H1 (cell line): ENCODE results near the gene YTHDF2. TPM values are rescaled to one million over a fixed set of nuclear protein-coding genes. Genes with fewer than 3 reads are reported as not detected.

Experiments used
- CTCF ChIA-PET: fragments of 300-600 bp; sonication (Branson Sonifier 250); formaldehyde crosslinking; loops from one replicate; lab custom pipeline; 2021; ENCODE audit not compliant: partially characterized antibody; lab: Charles Lee
- POLR2A ChIA-PET: fragments of 300-600 bp; sonication (Branson Sonifier 250); formaldehyde crosslinking; loops from one replicate; lab custom pipeline; 2021; ENCODE audit warnings: inconsistent platforms; ENCODE audit not compliant: partially characterized antibody; lab: Charles Lee
- DNase-seq, 2 experiments: peaks; one replicate each; pipeline versions ENCODE4 v3.0.0 to v3.0.0-alpha.2; 2010 to 2022; ENCODE audit warnings: low spot score in 2 of 2, low read depth in 1 of 2, mixed read lengths in 1 of 2
- FAIRE-seq: peaks from 2 replicates; lab custom pipeline; 2011; peaks lifted over from hg19 to GRCh38; lab: Jason Lieb, UNC
- H2AFZ ChIP-seq: 2 replicates; pipeline ENCODE4 v1.8.1; 2012; ENCODE audit warnings: low read length, inconsistent platforms
- H2AK5ac ChIP-seq: 2 replicates; pipeline ENCODE4 v1.6.1; 2013; ENCODE audit warnings: low read depth, low read length
- H2BK120ac ChIP-seq: replicated peaks from 2 replicates; pipeline ENCODE3; 2013; ENCODE audit warnings: low read depth, low read length, inconsistent platforms
- H2BK12ac ChIP-seq: 2 replicates; pipeline ENCODE4 v1.6.1; 2013; ENCODE audit warnings: low read depth, low read length
- H2BK15ac ChIP-seq: 2 replicates; pipeline ENCODE4 v1.6.1; 2013; ENCODE audit warnings: low read length
- H2BK20ac ChIP-seq: 2 replicates; pipeline ENCODE4 v1.6.1; 2013; ENCODE audit warnings: low read length
- H2BK5ac ChIP-seq: 2 replicates; pipeline ENCODE4 v1.6.1; 2013; ENCODE audit warnings: low read depth, low read length
- H3K14ac ChIP-seq: 2 replicates; pipeline ENCODE4 v1.6.1; 2013; ENCODE audit warnings: inconsistent platforms; ENCODE audit not compliant: insufficient read length
- H3K18ac ChIP-seq: 2 replicates; pipeline ENCODE4 v1.6.1; 2013; ENCODE audit warnings: low read length; ENCODE audit errors: extremely low read depth
- H3K23ac ChIP-seq: 2 replicates; pipeline ENCODE4 v1.6.1; 2013; ENCODE audit warnings: inconsistent platforms; ENCODE audit not compliant: insufficient read length
- H3K23me2 ChIP-seq: 2 replicates; pipeline ENCODE4 v1.6.1; 2013; ENCODE audit warnings: low read depth, low read length
- H3K27ac ChIP-seq: 2 replicates; pipeline ENCODE4 v1.6.1; 2011; ENCODE audit warnings: low read depth, low read length, inconsistent platforms
- H3K27me3 ChIP-seq, 4 experiments: replicated peaks in 1 of 4; 1 replicate in 1 of 4; 2 replicates in 3 of 4; pipeline versions ENCODE4 v1.6.1 to v1.8.1; 2011 to 2013; ENCODE audit warnings: low read length in 3 of 4, mild to moderate bottlenecking in 3 of 4, inconsistent platforms in 2 of 4, mixed read lengths in 2 of 4, moderate library complexity in 1 of 4; ENCODE audit not compliant: control insufficient read depth in 3 of 4, insufficient read depth in 3 of 4; ENCODE audit errors: extremely low read depth in 1 of 4
- H3K36me3 ChIP-seq, 4 experiments: 2 replicates each; pipeline versions ENCODE4 v1.6.1 to v1.8.1; 2011 to 2013; ENCODE audit warnings: mild to moderate bottlenecking in 4 of 4, low read length in 3 of 4, moderate library complexity in 2 of 4, control low read depth in 1 of 4, inconsistent platforms in 1 of 4; ENCODE audit not compliant: insufficient read depth in 4 of 4, control insufficient read depth in 2 of 4
- H3K4ac ChIP-seq: replicated peaks from 2 replicates; pipeline ENCODE3; 2013; ENCODE audit warnings: low read length, low read depth, mixed read lengths, inconsistent platforms; ENCODE audit not compliant: insufficient read length
- H3K4me1 ChIP-seq, 4 experiments: replicated peaks in 1 of 4; 1 replicate in 1 of 4; 2 replicates in 3 of 4; pipeline versions ENCODE4 v1.6.1 to v1.8.1; 2011 to 2013; ENCODE audit warnings: low read length in 3 of 4, inconsistent platforms in 2 of 4, mixed read lengths in 1 of 4; ENCODE audit not compliant: insufficient read depth in 4 of 4, control insufficient read depth in 3 of 4
- H3K4me2 ChIP-seq, 2 experiments: 2 replicates each; pipeline versions ENCODE4 v1.6.1 to v1.8.1; 2011 to 2013; ENCODE audit warnings: low read depth in 2 of 2, low read length in 2 of 2, control low read depth in 1 of 2, inconsistent platforms in 1 of 2, mild to moderate bottlenecking in 1 of 2; ENCODE audit not compliant: insufficient read depth in 1 of 2
- H3K4me3 ChIP-seq, 4 experiments: fragments of 200-600, 300-600 bp in 1 of 4; sonication (generic), shearing (Covaris generic), sonication (Bioruptor Twin) in 1 of 4; 2 replicates each; pipeline versions ENCODE4 v1.5.1 to v1.8.1; 2011 to 2016; ENCODE audit warnings: low read length in 4 of 4, low read depth in 3 of 4, control low read depth in 2 of 4, inconsistent platforms in 2 of 4, mild to moderate bottlenecking in 2 of 4, mixed read lengths in 1 of 4, moderate library complexity in 1 of 4; ENCODE audit not compliant: insufficient read depth in 2 of 4; ENCODE audit errors: extremely low read depth in 1 of 4
- H3K56ac ChIP-seq: replicated peaks from 2 replicates; pipeline ENCODE3; 2013; ENCODE audit warnings: low read depth, mild to moderate bottlenecking, mixed read lengths, low read length, inconsistent platforms; ENCODE audit not compliant: insufficient read length
- H3K79me1 ChIP-seq: 2 replicates; pipeline ENCODE4 v1.6.1; 2013; ENCODE audit warnings: low read depth, low read length, control low read depth
- H3K79me2 ChIP-seq, 2 experiments: 2 replicates each; pipeline versions ENCODE4 v1.6.1 to v1.8.1; 2012 to 2013; ENCODE audit warnings: low read length in 2 of 2, mild to moderate bottlenecking in 2 of 2, inconsistent platforms in 1 of 2; ENCODE audit not compliant: insufficient read depth in 2 of 2, control insufficient read depth in 1 of 2
- H3K9ac ChIP-seq, 4 experiments: replicated peaks in 1 of 4; 1 replicate in 1 of 4; 2 replicates in 3 of 4; pipeline versions ENCODE4 v1.6.1 to v1.8.1; 2011 to 2013; ENCODE audit warnings: low read depth in 3 of 4, low read length in 3 of 4, control low read depth in 2 of 4, mild to moderate bottlenecking in 2 of 4, moderate library complexity in 2 of 4, inconsistent platforms in 1 of 4; ENCODE audit errors: extremely low read depth in 1 of 4
- H3K9me3 ChIP-seq, 2 experiments: 2 replicates each; pipeline versions ENCODE4 v1.6.1 to v1.8.1; 2012 to 2013; ENCODE audit warnings: mild to moderate bottlenecking in 2 of 2, moderate library complexity in 2 of 2, control low read depth in 1 of 2, inconsistent platforms in 1 of 2, low read depth in 1 of 2, low read length in 1 of 2, mixed read lengths in 1 of 2; ENCODE audit not compliant: insufficient read depth in 2 of 2
- H4K20me1 ChIP-seq, 2 experiments: replicated peaks in 1 of 2; 2 replicates each; pipeline versions ENCODE3 to v1.8.1; 2011 to 2013; ENCODE audit warnings: inconsistent platforms in 2 of 2, low read length in 2 of 2, mild to moderate bottlenecking in 1 of 2; ENCODE audit not compliant: insufficient read depth in 2 of 2, control insufficient read depth in 1 of 2
- H4K5ac ChIP-seq: 2 replicates; pipeline ENCODE4 v1.6.1; 2013; ENCODE audit warnings: low read length, low read depth, mixed read lengths, inconsistent platforms; ENCODE audit not compliant: insufficient read length
- H4K8ac ChIP-seq: 2 replicates; pipeline ENCODE4 v1.8.0; 2013; ENCODE audit warnings: mild to moderate bottlenecking, moderate library complexity, low read length, inconsistent platforms; ENCODE audit not compliant: insufficient read depth; ENCODE audit errors: extremely low read depth
- H4K91ac ChIP-seq: replicated peaks from 2 replicates; pipeline ENCODE3; 2013; ENCODE audit warnings: low read length, mixed read lengths, inconsistent platforms; ENCODE audit not compliant: insufficient read length
- CBX8 ChIP-seq: fragments of 300-800, 300-1000 bp; sonication (generic); IDR thresholded peaks from 2 replicates; pipeline ENCODE4 v1.7.1; 2016; ENCODE audit warnings: low read depth, low read length, borderline replicate concordance
- CTBP2 ChIP-seq: IDR thresholded peaks from 2 replicates; pipeline ENCODE4 v1.7.0; 2011; ENCODE audit warnings: borderline replicate concordance, mild to moderate bottlenecking, moderate library complexity, mixed read lengths, low read length; ENCODE audit not compliant: insufficient read depth, insufficient read length
- FOSL1 ChIP-seq: IDR thresholded peaks from 2 replicates; pipeline ENCODE4 v1.6.1; 2011; ENCODE audit warnings: mild to moderate bottlenecking, low read depth, low read length, moderate library complexity; ENCODE audit not compliant: insufficient read depth
- RFX5 ChIP-seq: IDR thresholded peaks from 2 replicates; pipeline ENCODE4 v1.6.1; 2011; ENCODE audit warnings: low read depth, low read length, improper control_type of control experiment, borderline replicate concordance
- SAP30 ChIP-seq: fragments of 300-600 bp; sonication (generic); IDR thresholded peaks from 2 replicates; pipeline ENCODE4 v1.7.1; 2012; ENCODE audit warnings: low read length, moderate library complexity, mild to moderate bottlenecking, inconsistent platforms; ENCODE audit not compliant: insufficient read depth, insufficient replicate concordance
- SIRT6 ChIP-seq: IDR thresholded peaks from one replicate; pipeline ENCODE4 v1.7.1; 2012; ENCODE audit warnings: low read length, inconsistent platforms
- TAF7 ChIP-seq: optimal IDR thresholded peaks from 2 replicates; pipeline ENCODE3; 2011; ENCODE audit warnings: low read depth, mild to moderate bottlenecking, inconsistent platforms, low read length, moderate library complexity, borderline replicate concordance
- TEAD4 ChIP-seq: IDR thresholded peaks from 2 replicates; pipeline ENCODE4 v1.6.1; 2012; ENCODE audit warnings: low read depth, low read length, inconsistent platforms, mixed read lengths
- WGBS, 2 experiments: shearing (Covaris generic) in 1 of 2; methylation state at CpG; one replicate each; pipeline versions ENCODE4 v1.1.6 to v1.1.7; 2013 to 2015; ENCODE audit warnings: low lambda C conversion rate in 2 of 2, mixed read lengths in 2 of 2, inconsistent platforms in 1 of 2, low coverage in 1 of 2, missing lambda C conversion rate in 1 of 2; ENCODE audit not compliant: insufficient replicate concordance in 2 of 2, insufficient coverage in 1 of 2, insufficient read length in 1 of 2; ENCODE audit errors: extremely low coverage in 1 of 2, missing lambda C conversion rate in 1 of 2; 5-methylcytosine and 5-hydroxymethylcytosine counted together
- polyA plus RNA-seq, 7 experiments: library from polyadenylated mRNA; depleted of rRNA in 3 of 7; stranded (reverse) in 5 of 7; unstranded in 2 of 7; fragments of >200 nt in 5 of 7; fragments of 200-250 nt in 2 of 7; gene quantifications; 1 replicate in 5 of 7; 2 replicates in 1 of 7; 4 replicates in 1 of 7; pipeline versions ENCODE4 v1.2.1 to v1.2.3, GENCODE V29; 2011 to 2013; ENCODE audit warnings: missing spikeins in 2 of 7, mixed read lengths in 2 of 7
- total RNA-seq: library from RNA; stranded (reverse); fragmentation: NEBNext Ultra II Directional; extraction: Animal tissue kit (Norgen Biotek cat#: 25700); gene quantifications from 2 replicates; pipeline ENCODE4 v1.2.1, GENCODE V29; 2021
- TF ChIP-seq, protein P1 (sequence below), 3 experiments: IDR thresholded peaks; 1 replicate in 2 of 3; 2 replicates in 1 of 3; pipeline versions ENCODE4 v1.5.1 to v1.6.1; 2011; ENCODE audit warnings: low read length in 3 of 3, mild to moderate bottlenecking in 3 of 3, inconsistent platforms in 2 of 3, low read depth in 1 of 3, moderate library complexity in 1 of 3; ENCODE audit not compliant: insufficient read depth in 1 of 3; ENCODE audit errors: control extremely low read depth in 1 of 3

Gene YTHDF2
- total and polyA plus RNA-seq, 2 of the 8 experiments (the other 6 are each of a cell fraction or from before 2014, with no cell fraction given) = 128 to 164 TPM

DNA sequence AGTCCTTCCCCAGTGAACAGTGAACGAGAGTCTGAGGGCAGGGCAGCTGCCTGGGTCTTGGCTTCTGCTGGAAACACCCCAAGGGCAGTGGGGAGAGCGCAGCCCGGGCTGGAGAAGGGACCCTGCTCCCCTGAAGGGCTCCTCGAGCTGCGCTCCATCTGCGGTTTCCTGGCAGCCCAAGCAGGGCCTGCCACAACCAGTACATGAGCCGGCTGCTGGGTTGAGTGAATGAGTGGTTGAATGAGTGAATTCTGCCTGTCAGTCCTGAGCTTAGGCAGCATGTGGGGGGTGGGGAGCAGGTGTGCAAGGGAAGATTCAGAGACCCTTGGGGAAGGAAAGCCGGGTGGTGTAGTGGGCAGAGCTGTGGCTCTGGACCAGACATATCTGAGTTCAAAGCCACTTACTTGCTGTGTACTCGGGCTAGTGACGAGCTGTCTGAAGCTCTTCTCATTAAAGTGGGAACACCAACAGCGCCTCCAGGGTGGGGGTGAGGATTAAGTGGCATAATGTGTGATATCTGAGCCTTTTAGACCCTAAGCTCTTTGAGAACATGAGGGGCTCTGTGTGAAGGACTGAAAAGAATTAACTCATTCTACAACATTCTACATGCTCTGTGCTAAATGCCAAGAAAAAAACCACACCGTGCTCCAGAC is 78.9 kb downstream of the YTHDF2 start:
- peak overlapping the region; percentile 26 for H4K91ac ChIP-seq
- CTCF ChIA-PET = interaction anchor here (0.7 to 5.9 kb wide), 14 partner anchors 9 to 454 kb away, joined by 3 to 40 read pairs (median 4); no protein-coding TSS in a partner anchor
- H2AK5ac ChIP-seq = no peak overlapping the region
- H3K14ac ChIP-seq = no peak overlapping the region
- WGBS, 2 experiments = 77% methylated on average over 12 of the region's 12 CpGs; no CpG with 5 or more reads in 1 of the 2 experiments
- H2BK5ac ChIP-seq = no peak overlapping the region
- POLR2A ChIA-PET = interaction anchor here (0.6 to 2.0 kb wide), 9 partner anchors 16 to 307 kb away, joined by 3 to 5 read pairs (median 4); partner anchors contain the start of genes RNU11 and YTHDF2
- no peaks in the 10 kb centered on the region; the same call in 1 of the 2 replicates for H3K79me1 ChIP-seq
- H3K27ac ChIP-seq = no peak overlapping the region
- peak overlapping the region; percentile 72 for H2BK15ac ChIP-seq
- no peak overlapping the region for H2BK120ac ChIP-seq
- DNase-seq = no peak
- H2BK12ac ChIP-seq = no peak overlapping the region
- peaks cover 0 to 16% (median 5%) of the 10 kb centered on the region in 4 experiments; a peak in 4 of 7 replicates for H3K4me1 ChIP-seq
- no peaks in the 10 kb centered on the region; a peak in 1 of 4 replicates for H3K79me2 ChIP-seq
- H3K23ac ChIP-seq = no peak overlapping the region
- no peak overlapping the region for H3K4me3 ChIP-seq
- no peak overlapping the region for H3K9ac ChIP-seq
- no peak overlapping the region for H4K5ac ChIP-seq
- no peak overlapping the region for H3K4me2 ChIP-seq
- peaks cover 4% of the 10 kb centered on the region; the same call in 1 of the 2 replicates for H3K23me2 ChIP-seq
- H3K18ac ChIP-seq = no peak overlapping the region
- H3K36me3 ChIP-seq = no peaks in the 10 kb centered on the region
- H3K9me3 ChIP-seq = no peaks in the 10 kb centered on the region
- H3K4ac ChIP-seq = peak overlapping the region; percentile 44
- H2BK20ac ChIP-seq = no peak overlapping the region
- no peak overlapping the region for H3K56ac ChIP-seq
- peaks cover 0 to 3% of the 10 kb centered on the region in 2 experiments for H4K20me1 ChIP-seq
- H2AFZ ChIP-seq = no peak overlapping the region
- peaks cover 16 to 37% (median 30%) of the 10 kb centered on the region in 4 experiments for H3K27me3 ChIP-seq
- peak overlapping the region; percentile 11 for H4K8ac ChIP-seq
- FAIRE-seq = no peak
- TF ChIP-seq RFX5 = no peak
- TF ChIP-seq FOSL1 = no peak
- TF ChIP-seq CTBP2 = no peak
- TF ChIP-seq, protein P1, sequence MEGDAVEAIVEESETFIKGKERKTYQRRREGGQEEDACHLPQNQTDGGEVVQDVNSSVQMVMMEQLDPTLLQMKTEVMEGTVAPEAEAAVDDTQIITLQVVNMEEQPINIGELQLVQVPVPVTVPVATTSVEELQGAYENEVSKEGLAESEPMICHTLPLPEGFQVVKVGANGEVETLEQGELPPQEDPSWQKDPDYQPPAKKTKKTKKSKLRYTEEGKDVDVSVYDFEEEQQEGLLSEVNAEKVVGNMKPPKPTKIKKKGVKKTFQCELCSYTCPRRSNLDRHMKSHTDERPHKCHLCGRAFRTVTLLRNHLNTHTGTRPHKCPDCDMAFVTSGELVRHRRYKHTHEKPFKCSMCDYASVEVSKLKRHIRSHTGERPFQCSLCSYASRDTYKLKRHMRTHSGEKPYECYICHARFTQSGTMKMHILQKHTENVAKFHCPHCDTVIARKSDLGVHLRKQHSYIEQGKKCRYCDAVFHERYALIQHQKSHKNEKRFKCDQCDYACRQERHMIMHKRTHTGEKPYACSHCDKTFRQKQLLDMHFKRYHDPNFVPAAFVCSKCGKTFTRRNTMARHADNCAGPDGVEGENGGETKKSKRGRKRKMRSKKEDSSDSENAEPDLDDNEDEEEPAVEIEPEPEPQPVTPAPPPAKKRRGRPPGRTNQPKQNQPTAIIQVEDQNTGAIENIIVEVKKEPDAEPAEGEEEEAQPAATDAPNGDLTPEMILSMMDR (IDR thresholded peaks at IDR 0.05; ENCODE audit: control extremely low read depth in 1 of 3, insufficient read depth in 1 of 3, low read depth in 1 of 3, low read length in 3 of 3) = no peak
- TF ChIP-seq CBX8 = no peak
- TF ChIP-seq TEAD4 = no peak
- no peak for TF ChIP-seq SAP30
- TF ChIP-seq TAF7 = no peak
- no peak for TF ChIP-seq SIRT6
